IPS-11a (cell line): ENCODE measurements around the gene FTSJ1.
"Not testable (repeated sequence)": the region's sequence is repeated elsewhere in the genome, so short reads cannot be mapped to it uniquely, and the experiment has no call there.

Experiments
- H3K4me3 ChIP-seq: one replicate; pipeline ENCODE4 v1.5.1; 2013; ENCODE audit warnings: low read depth, low read length, control low read depth

The FTSJ1 gene

DNA sequence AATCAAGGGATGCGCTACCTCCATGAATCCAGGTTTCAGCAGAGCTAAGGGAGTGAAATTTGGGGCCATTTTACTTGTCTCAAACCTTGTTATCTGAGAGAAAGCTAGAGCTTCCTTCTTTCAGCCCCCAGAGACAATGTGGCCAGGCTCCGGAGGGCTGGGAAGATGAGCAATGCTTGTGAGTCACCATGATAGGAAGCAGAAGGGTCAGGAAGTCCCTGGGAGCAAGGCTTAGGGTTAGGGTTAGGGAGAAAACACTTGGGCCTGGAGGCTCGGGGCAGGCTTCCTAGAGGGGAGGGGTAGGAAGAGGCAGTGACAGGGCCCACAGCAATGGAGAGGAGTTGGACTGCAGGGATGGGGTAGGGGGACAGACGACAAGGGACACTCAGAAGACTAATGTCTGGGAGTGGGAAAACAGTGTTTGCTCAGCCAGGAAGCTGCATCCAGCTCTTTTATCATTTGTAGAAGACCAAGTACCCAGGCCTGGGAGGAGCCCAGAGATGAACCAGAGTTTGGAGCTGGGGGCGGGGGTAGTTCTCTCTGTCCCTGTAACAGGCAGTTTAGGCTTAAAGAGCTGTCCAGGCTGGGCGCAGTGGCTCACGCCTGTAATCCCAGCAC is 16.4 kb downstream of the FTSJ1 start:
- H3K4me3 ChIP-seq: no peak overlapping the region

DNA sequence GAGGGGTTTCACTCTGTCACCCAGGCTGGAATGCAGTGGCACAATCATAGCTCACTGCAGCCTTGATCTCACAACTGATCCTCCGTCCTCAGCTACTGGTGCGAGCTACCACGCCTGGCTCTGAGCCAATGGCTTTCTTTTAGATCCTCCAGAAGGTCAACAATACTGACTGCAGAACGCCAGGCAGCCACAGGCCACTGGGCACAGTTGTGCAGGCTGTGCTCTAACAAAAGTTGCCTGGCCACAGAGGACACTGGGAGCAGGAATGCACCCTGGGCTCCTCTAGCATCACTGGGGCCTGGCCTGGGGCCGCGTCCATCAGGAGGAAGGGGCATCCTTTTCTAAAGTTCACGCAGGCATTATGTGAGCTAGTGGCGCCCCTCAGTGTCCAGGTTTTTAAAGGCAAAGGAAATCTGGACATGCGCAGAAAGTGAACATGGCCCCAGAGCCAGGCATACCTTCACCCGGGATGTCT is 17.9 kb downstream of the FTSJ1 start:
- no peak overlapping the region for H3K4me3 ChIP-seq

DNA sequence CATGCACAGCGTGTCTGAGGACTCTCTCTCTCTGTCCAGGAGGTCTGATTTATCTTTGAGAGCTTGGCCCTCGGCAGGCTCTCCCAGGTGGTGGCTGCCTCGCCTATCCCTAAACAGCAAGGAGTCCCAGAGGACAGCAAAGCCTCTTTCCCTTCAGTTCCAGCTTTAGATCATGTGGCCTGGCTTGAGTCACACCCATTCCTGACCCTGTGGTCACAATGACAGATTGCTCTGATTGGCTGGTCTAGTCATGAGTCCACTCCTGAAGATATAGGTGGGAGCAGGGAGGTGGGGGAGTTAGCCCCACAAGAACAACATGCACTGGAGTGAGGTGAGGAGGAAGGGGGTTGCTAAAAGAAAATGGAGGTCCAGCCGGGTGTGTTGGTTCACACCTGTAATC is 20.7 kb downstream of the FTSJ1 start:
- no peak overlapping the region for H3K4me3 ChIP-seq

DNA sequence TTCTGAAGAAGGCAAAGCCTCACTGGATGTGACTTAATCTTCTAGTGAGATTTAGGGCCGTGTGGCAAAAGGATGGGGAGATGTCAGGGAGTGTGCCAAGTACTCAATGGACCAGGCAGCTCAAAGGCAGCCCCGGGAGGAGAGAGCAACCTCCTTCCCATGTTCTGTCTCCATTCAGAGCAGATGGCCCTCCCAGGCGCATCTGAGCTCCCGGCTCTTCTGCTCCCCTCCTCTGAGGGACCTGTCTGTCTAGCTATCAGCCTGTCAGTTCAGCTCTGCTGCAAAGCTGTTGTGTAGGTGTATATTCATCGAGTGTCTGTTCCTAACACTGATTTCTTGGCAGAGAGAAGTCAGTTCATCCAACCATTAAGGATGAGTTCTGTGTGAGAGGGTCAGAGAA is 21.9 kb downstream of the FTSJ1 start:
- H3K4me3 ChIP-seq: no peak overlapping the region

DNA sequence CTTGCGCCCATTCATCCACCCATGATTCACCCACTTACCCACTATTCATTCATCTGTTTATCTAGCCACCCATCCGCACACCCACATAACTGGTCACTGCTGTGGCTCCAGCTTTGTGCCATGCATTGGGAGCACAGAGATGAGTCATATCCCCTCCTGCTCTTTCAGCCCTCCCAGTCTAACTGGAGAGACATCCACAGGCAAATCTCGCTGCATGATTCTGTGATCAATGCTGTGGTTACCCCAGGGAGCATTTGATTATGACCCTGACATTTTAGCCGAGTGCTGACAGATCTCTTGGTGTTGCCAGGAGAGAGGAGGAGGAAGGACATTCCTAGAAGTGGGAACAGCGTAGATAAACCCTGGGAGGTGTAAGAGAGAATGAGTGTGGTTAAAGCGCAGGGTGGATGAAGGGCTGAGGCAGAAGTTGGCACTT is 22.4 kb downstream of the FTSJ1 start:
- H3K4me3 ChIP-seq: no peak overlapping the region

DNA sequence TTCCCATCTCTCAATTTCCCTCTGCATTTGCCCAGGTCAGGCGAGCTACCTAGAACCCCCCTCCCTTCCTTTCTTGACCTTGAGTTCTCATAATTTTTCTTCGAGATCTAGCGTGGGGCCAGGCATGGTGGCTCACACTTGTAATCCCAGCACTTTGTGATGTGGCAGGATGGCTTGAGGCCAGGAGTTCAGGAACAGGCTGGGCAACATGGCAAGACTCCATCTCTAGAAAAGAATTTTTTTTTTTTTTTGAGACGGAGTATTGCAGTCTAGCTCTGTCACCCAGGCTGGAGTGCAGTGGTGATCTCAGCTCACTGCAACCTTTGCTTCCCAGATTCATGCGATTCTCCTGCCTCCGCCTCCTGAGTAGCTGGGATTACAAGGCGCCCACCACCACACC is 28.3 kb downstream of the FTSJ1 start:
- H3K4me3 ChIP-seq: no peak overlapping the region

DNA sequence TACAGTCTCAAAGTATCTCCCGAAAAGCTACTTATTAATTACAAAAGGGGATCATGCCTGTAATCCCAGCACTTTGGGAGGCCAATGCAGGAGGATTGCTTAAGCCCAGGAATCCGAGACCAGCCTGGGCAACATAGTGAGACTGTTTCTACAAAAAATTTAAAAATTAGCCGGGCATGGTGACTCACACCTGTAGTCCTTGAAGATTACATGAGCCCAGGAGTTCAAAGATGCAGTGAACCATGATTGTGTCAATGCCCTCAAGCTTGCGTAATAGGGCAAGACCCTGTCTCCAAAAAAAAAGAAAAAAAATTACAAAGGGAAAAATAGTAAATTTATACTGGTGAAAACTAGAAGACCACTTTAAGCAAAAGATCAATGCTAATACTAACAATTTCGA is 29.5 kb downstream of the FTSJ1 start:
- no peak overlapping the region for H3K4me3 ChIP-seq

DNA sequence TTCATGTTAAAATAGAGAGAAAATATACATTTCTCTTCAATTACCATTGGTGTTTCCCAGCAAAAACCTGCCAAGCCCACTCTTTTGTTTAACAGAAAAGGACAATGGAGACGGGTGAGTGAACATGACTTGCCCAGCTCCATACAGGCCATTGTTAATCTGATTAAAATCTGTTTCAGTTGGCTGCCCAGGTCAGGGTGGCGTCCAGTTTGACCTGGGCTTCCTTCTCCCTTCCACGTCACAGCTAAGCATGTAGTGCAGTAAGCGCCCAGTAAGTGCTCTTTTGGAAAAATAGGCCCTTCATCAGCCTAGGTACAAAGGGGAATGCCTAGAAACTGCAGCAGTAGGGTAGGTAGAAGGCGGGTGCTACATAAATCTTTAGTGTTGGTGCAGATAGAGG is 31.2 kb downstream of the FTSJ1 start:
- H3K4me3 ChIP-seq: no peak overlapping the region

DNA sequence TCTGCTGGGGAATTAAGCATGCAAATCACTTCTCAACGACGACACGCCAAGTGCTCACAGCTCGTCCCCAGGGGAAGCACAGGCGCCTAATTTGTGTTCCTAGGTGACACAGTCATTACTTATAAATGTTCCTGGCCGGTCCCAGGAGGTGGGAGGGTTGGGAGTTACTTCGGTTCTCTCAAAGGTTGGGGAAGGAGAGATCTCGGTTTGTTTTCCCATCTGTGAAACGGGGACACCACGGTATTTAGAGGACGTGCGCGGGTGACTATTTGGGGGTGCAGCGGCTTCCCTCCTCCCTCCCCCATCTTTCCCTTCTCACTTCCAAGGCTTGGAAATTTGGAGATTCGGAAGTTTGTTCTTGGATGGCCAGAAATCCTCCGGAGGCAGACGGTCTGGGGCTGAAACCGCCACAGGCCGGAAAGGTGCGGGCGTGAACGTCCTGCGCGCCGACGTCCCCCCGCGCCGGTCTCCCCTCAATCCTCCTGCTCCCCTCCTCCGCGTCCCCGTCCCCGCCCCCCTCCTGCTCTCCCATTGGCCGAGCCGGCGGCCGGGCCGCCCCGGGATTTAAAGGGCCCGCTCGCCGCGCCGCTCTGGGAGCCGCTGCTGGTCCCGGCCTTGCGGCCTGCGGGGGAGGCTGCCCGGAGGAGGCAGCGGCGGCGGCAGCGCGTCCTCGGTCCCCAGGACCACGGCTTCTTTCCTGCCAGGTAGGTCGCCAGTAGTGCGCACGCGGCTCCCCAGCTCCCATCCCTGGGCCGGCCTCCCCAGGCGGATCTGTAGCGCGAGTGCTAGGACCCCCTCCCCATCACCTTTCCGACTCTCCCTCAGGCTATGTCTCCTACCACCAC is 32.6 kb downstream of the FTSJ1 start, which contains the start of gene PORCN:
Gene PORCN (plus strand): TSS at position 593 of the 845 bp plus-strand sequence. CDS start 829 bp downstream, outside the sequence.
- H3K4me3 ChIP-seq: peak within 1 kb of the TSS; percentile 75

DNA sequence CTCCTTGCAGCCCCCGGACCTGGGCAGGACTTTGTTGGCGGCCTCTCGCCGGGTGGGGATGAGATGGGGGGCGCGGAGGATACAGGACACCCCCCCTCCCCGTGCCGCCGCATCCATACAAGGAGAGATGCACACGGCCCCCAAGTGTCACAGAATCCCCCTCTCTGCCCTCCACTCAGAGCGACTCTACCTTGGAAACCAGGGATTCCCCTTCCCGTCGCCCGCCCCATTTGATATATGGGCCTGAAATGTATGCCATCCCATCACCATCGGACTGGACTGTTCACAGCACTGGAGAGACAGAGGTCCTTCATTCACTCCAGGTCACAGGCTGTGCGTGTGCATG is 33.2 kb downstream of the FTSJ1 start:
- H3K4me3 ChIP-seq: peak overlapping the region; percentile 75

DNA sequence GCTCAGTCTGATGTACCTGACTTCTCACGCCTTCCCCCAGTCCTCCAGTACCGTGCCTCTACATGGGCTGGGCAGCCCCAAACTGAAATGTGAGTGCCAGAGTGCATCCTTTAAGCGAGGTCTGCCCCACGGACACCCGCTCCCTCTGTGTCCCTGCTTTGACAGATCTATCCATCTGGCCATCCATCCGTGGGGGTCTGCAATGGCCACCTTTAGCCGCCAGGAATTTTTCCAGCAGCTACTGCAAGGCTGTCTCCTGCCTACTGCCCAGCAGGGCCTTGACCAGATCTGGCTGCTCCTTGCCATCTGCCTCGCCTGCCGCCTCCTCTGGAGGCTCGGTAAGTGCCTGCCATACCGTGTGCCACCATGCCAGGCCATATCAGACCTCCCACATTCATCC is 33.6 kb downstream of the FTSJ1 start:
- H3K4me3 ChIP-seq: peak overlapping the region; percentile 75

DNA sequence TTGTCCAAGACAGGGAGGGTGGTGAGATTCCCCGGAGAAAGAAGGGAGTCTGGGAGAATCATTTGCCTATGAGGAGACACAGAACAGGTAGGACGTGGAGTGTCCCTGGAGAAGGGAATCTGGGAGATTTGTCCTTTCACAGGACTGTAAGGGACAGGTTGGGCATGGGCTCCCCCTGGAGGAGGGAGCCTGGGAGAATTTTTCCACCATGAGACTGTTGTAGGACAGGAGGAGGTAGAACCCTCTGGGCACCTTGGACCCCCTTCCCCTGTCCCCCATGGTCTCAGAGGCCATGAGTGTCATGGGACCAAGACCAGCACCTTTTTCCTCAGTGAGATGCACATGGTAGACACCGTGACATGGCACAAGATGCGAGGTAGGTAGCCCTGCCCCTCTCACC is 35.6 kb downstream of the FTSJ1 start:
- no peak overlapping the region for H3K4me3 ChIP-seq

DNA sequence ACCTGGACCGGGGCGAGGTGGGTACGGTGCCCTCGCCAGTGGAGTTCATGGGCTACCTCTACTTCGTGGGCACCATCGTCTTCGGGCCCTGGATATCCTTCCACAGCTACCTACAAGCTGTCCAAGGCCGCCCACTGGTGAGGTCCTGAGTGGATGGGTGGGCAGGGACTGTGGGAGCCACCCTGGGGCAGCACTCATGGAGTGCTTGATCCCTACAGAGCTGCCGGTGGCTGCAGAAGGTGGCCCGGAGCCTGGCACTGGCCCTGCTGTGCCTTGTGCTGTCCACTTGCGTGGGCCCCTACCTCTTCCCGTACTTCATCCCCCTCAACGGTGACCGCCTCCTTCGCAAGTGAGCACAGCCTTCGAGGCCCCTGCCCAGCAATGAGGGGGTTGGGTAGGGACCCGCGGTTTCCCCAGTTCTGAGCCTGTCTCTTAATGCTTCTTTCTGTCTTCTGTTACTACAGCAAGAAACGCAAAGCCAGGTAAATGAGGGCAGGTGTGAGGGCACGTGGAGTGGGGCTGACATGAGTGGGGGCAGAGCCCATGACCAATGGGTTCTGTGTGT is 36.5 kb downstream of the FTSJ1 start:
- H3K4me3 ChIP-seq: no peak overlapping the region

DNA sequence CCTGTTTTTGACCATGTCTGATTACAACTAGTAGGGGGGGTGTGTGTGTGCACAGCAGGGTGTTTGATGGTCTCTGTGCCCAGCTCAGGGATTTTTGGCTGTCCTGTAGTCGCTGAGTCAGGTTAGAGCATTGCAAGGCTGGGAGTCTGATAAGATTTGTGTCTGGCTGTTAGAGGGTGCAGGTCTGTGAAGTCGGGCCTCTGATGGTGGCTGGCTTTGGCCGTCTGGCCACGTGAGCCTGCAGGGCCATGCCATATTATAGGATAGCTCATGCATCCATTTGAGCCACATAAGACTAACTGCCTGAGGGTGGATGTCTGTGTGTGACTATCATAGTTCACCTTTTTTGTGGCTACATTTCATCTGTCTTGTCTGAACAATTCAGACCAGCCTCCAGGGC is 37.7 kb downstream of the FTSJ1 start:
- H3K4me3 ChIP-seq: no peak overlapping the region

DNA sequence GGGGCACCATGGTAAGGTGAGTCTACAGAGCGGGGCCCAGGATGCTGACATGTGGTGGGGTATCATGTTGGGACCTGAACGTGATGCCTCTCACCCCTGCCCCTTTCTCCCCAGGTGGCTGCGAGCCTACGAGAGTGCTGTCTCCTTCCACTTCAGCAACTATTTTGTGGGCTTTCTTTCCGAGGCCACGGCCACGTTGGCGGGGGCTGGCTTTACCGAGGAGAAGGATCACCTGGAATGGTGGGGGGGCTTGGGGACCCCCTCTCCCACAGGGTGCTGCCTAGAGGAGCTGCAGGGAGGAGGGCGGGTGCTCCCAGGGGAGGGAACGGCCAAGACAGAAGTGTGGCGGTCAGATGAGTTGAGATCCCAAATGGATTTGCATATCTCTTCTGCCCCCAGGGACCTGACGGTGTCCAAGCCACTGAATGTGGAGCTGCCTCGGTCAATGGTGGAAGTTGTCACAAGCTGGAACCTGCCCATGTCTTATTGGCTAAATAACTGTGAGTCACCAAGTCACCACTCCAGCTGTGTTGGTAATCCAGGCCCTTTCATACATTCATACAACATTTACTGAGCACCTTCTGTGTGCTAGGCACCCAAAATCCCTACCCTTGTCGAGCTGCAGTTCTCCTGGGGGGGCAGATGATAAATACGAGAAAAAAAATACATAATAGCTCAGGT is 38.3 kb downstream of the FTSJ1 start:
- H3K4me3 ChIP-seq: no peak overlapping the region

DNA sequence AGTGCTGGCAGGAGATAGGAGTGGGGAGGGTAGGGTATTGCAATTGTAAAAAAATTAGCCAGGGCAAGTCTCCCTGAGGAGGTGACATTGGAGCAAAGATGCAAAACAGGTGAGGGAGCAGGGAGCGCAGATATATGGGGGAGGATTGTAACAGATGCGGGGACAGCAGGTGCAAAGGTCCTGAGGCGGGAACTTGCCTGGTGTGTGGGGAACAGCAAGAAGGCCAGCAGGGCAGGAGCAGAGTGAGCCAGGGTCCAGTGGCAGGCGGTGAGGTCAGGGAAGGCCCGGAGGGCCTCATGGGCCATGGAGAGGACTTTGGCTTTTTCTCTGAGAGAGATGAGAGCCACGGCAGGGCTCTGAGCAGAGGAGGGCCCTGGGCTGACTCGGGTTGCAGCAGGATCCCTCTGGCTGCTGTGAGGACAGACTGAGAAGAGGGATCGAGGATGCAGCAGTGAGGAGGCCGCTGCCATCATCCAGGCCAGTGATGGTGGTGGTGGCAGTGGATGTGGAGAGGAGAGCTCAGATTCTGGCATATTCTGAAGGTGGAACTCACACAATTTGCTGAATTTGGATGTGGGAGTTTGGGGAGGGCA is 39.0 kb downstream of the FTSJ1 start:
- H3K4me3 ChIP-seq: no peak overlapping the region

DNA sequence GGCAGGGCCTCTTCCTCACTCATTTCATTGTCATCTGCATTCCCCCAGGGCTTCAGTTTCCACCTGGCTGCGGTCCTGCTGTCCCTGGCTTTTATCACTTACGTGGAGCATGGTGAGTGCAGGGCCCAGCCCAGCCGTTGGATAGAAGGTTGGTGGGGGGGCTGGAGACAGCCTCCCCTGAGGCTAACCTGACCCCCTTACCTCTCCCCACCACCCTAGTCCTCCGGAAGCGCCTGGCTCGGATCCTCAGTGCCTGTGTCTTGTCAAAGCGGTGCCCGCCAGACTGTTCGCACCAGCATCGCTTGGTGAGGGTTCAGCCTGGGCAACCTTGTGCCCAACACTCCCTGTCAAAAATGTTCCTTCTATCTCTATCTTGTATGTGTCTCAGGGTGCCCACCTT is 39.8 kb downstream of the FTSJ1 start:
- H3K4me3 ChIP-seq: no peak overlapping the region

DNA sequence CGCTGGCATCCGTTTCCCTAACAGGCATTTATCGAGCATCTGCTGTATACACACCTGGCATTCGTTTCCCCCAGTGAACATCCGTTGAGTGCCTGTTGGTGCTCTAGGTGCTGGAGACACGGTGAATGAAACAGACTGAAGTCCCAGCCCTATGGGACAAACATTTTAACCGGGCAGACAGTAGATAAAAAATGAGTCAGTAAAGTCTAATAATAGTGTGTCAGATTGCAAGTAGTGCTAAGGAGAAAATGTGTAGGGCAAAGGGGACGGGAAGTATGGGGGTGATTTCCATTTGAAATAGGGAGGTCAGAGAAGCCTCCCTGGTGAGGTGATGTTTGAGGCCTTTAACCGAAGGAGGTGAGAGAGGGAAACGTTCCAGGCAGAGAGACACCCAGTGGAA is 40.3 kb downstream of the FTSJ1 start:
- no peak overlapping the region for H3K4me3 ChIP-seq

DNA sequence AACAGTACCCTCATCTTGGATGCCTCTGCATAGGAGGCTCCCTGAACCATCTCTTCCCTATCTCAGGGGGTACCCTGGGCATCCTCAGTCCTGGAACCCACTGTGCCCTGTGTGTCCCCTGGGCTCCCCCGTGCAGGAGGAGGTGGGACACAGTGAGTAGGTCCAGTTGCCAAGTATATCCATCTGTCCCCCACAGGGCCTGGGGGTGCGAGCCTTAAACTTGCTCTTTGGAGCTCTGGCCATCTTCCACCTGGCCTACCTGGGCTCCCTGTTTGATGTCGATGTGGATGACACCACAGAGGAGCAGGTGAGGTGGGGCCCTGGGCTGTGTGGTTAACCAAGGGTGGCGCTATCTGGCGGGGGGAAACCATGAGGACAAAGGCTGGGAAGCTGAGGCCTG is 41.0 kb downstream of the FTSJ1 start:
- no peak overlapping the region for H3K4me3 ChIP-seq

DNA sequence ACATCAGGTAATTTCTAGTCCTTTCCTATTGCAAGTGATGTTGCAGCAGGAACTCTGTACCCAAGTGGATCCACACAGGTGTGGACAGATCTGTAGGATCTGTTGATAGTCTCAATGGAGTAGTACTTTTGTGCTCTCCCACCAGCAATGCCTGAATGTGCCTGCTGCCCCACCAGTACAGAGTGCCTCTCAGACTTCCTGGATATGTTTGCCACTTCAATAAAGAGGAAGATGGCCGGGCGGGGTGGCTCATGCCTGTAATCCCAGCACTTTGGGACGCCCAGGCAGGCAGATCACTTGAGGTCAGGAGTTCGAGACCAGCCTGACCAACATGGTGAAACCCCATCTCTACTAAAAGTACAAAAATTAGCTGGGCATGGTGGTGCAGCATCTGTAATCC is 43.5 kb downstream of the FTSJ1 start:
- not testable (repeated sequence) for H3K4me3 ChIP-seq

DNA sequence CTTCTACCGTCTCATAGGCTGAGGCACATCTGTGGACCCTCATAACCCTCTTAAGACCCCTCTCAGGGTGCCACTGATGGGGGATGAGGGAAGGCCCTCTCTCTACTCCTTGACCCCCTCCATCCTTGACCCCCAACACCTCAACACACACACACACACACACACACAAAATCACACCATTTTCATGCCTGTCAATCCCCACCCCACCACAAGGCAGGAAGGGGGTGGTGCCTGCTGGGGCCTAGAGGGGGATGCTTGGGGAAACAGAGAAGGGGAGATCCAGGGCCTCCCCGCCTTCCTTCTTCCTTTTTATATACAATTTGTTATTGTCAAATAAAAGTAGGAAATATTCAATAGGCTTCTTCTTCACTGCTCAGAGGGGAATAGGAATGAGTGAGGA is 44.5 kb downstream of the FTSJ1 start:
- H3K4me3 ChIP-seq: no peak overlapping the region
